PC-3 (cell line): ENCODE data around the gene PLA2G2E.

Experiments
- EZH2 ChIP-seq: fragments of 300-600 bp; sonication (generic); IDR thresholded peaks from one replicate; pipeline ENCODE4 v1.6.1; 2017; ENCODE audit warnings: antibody characterized with exemption, mild to moderate bottlenecking, low read length; ENCODE audit not compliant: unreplicated experiment
- EZH2phosphoT487 ChIP-seq: fragments of 300-600 bp; sonication (generic); IDR thresholded peaks from 2 replicates; pipeline ENCODE4 v1.6.1; 2018; ENCODE audit warnings: mild to moderate bottlenecking, antibody characterized with exemption, low read length, borderline replicate concordance
- TF ChIP-seq, protein P1 (sequence below): fragments of 300-600 bp; sonication (generic); conservative IDR thresholded peaks from 2 replicates; pipeline ENCODE4 v1.5.1; 2017; ENCODE audit warnings: antibody characterized with exemption, low read depth, mild to moderate bottlenecking, low read length

- TF ChIP-seq, protein P1, sequence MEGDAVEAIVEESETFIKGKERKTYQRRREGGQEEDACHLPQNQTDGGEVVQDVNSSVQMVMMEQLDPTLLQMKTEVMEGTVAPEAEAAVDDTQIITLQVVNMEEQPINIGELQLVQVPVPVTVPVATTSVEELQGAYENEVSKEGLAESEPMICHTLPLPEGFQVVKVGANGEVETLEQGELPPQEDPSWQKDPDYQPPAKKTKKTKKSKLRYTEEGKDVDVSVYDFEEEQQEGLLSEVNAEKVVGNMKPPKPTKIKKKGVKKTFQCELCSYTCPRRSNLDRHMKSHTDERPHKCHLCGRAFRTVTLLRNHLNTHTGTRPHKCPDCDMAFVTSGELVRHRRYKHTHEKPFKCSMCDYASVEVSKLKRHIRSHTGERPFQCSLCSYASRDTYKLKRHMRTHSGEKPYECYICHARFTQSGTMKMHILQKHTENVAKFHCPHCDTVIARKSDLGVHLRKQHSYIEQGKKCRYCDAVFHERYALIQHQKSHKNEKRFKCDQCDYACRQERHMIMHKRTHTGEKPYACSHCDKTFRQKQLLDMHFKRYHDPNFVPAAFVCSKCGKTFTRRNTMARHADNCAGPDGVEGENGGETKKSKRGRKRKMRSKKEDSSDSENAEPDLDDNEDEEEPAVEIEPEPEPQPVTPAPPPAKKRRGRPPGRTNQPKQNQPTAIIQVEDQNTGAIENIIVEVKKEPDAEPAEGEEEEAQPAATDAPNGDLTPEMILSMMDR: no peak
- TF ChIP-seq EZH2: no peak
- no peak for TF ChIP-seq EZH2phosphoT487
Measured at GRCh38 chr1:19907456-19907855, 16.0 kb downstream of the PLA2G2E start.
